ENCODE measurements around the gene ERBIN. TPM values are rescaled to one million over a fixed set of nuclear protein-coding genes. Genes with fewer than 3 reads are reported as not detected.

ERBIN gene
- total and polyA plus RNA-seq, 2 experiments from 2014 or later: 15.6 to 26.4 TPM

DNA sequence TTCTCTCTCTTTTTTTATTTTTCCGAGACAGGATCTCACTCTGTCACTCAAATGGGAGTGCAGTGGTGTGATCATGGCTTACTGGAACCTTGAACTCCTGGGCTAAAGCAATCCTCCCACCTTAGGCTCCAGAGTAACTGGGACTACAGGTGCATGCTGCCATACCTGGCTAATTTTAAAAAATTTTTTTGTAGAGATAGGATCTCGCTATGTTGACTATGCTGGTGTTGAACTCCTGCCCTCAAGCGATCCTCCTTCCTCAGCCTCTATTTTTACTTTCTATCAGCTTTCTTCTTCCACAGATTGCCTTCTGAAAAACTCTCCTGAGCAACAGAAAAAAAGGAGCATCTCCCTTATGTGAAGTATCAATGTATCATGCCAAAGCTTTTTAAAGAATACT, 14.1 kb upstream of the ERBIN start:
- no peak overlapping the region for H3K4me3 Mint-ChIP-seq

More for the DNA sequence above, 14.1 kb upstream of the ERBIN start:
- DNase-seq (ENCODE audit: low spot score) (no peak), ATAC-seq (no peak)
- no peak overlapping the region for H3K4me2 ChIP-seq
- H3K27ac Mint-ChIP-seq: no peak overlapping the region
- H4K20me1 ChIP-seq (replicated peaks; ENCODE audit: insufficient read depth): no peaks in the 10 kb centered on the region
- H3K27me3 Mint-ChIP-seq (ENCODE audit: insufficient read depth, low read depth, poor library complexity): no peaks in the 10 kb centered on the region
- no peaks in the 10 kb centered on the region for H3K36me3 Mint-ChIP-seq (ENCODE audit: low read depth)
- no peaks in the 10 kb centered on the region for H3K27me3 ChIP-seq (ENCODE audit: insufficient read depth)
- H3K36me3 ChIP-seq (ENCODE audit: insufficient read depth): no peaks in the 10 kb centered on the region
- no peak overlapping the region for H3K27ac ChIP-seq (ENCODE audit: low read depth)
- no peak overlapping the region for H3K4me3 ChIP-seq
- H3F3A ChIP-seq (replicated peaks; ENCODE audit: low read depth): no peaks in the 10 kb centered on the region
- no peak overlapping the region; the same call in 1 of the 2 replicates for H2AFZ ChIP-seq
- peaks cover 4% of the 10 kb centered on the region; the same call in 1 of the 2 replicates for H3K9me2 ChIP-seq (ENCODE audit: insufficient read depth)
- no peaks in the 10 kb centered on the region for H3K79me2 ChIP-seq (replicated peaks; ENCODE audit: insufficient read depth)
- TF ChIP-seq STAT1 (IDR thresholded peaks at IDR 0.05; ENCODE audit: unreplicated experiment) (no peak), JUNB (IDR thresholded peaks at IDR 0.05; ENCODE audit: unreplicated experiment) (no peak), POLR2AphosphoS5 (IDR thresholded peaks at IDR 0.05; ENCODE audit: low read depth) (no peak), CREB1 (CRISPR knock-in tag; IDR thresholded peaks at IDR 0.05; ENCODE audit: low read depth) (no peak), ZNF331 (CRISPR knock-in tag; IDR thresholded peaks at IDR 0.05; ENCODE audit: low read depth) (no peak), EZH2 (IDR thresholded peaks at IDR 0.05; ENCODE audit: low read depth, unreplicated experiment) (no peak), NANOG (IDR thresholded peaks at IDR 0.05; ENCODE audit: borderline replicate concordance) (no peak), ZNF114 (CRISPR knock-in tag; IDR thresholded peaks at IDR 0.05) (no peak), EZH2phosphoT487 (IDR thresholded peaks at IDR 0.05; ENCODE audit: unreplicated experiment) (no peak)
- TF ChIP-seq, protein P1, sequence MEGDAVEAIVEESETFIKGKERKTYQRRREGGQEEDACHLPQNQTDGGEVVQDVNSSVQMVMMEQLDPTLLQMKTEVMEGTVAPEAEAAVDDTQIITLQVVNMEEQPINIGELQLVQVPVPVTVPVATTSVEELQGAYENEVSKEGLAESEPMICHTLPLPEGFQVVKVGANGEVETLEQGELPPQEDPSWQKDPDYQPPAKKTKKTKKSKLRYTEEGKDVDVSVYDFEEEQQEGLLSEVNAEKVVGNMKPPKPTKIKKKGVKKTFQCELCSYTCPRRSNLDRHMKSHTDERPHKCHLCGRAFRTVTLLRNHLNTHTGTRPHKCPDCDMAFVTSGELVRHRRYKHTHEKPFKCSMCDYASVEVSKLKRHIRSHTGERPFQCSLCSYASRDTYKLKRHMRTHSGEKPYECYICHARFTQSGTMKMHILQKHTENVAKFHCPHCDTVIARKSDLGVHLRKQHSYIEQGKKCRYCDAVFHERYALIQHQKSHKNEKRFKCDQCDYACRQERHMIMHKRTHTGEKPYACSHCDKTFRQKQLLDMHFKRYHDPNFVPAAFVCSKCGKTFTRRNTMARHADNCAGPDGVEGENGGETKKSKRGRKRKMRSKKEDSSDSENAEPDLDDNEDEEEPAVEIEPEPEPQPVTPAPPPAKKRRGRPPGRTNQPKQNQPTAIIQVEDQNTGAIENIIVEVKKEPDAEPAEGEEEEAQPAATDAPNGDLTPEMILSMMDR (conservative IDR thresholded peaks at IDR 0.05; ENCODE audit: low read depth in 2 of 2): no peak
- TF ChIP-seq, protein P2, sequence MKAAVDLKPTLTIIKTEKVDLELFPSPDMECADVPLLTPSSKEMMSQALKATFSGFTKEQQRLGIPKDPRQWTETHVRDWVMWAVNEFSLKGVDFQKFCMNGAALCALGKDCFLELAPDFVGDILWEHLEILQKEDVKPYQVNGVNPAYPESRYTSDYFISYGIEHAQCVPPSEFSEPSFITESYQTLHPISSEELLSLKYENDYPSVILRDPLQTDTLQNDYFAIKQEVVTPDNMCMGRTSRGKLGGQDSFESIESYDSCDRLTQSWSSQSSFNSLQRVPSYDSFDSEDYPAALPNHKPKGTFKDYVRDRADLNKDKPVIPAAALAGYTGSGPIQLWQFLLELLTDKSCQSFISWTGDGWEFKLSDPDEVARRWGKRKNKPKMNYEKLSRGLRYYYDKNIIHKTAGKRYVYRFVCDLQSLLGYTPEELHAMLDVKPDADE (IDR thresholded peaks at IDR 0.05): no peak
- TF ChIP-seq, protein P3, sequence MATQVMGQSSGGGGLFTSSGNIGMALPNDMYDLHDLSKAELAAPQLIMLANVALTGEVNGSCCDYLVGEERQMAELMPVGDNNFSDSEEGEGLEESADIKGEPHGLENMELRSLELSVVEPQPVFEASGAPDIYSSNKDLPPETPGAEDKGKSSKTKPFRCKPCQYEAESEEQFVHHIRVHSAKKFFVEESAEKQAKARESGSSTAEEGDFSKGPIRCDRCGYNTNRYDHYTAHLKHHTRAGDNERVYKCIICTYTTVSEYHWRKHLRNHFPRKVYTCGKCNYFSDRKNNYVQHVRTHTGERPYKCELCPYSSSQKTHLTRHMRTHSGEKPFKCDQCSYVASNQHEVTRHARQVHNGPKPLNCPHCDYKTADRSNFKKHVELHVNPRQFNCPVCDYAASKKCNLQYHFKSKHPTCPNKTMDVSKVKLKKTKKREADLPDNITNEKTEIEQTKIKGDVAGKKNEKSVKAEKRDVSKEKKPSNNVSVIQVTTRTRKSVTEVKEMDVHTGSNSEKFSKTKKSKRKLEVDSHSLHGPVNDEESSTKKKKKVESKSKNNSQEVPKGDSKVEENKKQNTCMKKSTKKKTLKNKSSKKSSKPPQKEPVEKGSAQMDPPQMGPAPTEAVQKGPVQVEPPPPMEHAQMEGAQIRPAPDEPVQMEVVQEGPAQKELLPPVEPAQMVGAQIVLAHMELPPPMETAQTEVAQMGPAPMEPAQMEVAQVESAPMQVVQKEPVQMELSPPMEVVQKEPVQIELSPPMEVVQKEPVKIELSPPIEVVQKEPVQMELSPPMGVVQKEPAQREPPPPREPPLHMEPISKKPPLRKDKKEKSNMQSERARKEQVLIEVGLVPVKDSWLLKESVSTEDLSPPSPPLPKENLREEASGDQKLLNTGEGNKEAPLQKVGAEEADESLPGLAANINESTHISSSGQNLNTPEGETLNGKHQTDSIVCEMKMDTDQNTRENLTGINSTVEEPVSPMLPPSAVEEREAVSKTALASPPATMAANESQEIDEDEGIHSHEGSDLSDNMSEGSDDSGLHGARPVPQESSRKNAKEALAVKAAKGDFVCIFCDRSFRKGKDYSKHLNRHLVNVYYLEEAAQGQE (IDR thresholded peaks at IDR 0.05; ENCODE audit: unreplicated experiment): no peak
- TF ChIP-seq, protein P4, sequence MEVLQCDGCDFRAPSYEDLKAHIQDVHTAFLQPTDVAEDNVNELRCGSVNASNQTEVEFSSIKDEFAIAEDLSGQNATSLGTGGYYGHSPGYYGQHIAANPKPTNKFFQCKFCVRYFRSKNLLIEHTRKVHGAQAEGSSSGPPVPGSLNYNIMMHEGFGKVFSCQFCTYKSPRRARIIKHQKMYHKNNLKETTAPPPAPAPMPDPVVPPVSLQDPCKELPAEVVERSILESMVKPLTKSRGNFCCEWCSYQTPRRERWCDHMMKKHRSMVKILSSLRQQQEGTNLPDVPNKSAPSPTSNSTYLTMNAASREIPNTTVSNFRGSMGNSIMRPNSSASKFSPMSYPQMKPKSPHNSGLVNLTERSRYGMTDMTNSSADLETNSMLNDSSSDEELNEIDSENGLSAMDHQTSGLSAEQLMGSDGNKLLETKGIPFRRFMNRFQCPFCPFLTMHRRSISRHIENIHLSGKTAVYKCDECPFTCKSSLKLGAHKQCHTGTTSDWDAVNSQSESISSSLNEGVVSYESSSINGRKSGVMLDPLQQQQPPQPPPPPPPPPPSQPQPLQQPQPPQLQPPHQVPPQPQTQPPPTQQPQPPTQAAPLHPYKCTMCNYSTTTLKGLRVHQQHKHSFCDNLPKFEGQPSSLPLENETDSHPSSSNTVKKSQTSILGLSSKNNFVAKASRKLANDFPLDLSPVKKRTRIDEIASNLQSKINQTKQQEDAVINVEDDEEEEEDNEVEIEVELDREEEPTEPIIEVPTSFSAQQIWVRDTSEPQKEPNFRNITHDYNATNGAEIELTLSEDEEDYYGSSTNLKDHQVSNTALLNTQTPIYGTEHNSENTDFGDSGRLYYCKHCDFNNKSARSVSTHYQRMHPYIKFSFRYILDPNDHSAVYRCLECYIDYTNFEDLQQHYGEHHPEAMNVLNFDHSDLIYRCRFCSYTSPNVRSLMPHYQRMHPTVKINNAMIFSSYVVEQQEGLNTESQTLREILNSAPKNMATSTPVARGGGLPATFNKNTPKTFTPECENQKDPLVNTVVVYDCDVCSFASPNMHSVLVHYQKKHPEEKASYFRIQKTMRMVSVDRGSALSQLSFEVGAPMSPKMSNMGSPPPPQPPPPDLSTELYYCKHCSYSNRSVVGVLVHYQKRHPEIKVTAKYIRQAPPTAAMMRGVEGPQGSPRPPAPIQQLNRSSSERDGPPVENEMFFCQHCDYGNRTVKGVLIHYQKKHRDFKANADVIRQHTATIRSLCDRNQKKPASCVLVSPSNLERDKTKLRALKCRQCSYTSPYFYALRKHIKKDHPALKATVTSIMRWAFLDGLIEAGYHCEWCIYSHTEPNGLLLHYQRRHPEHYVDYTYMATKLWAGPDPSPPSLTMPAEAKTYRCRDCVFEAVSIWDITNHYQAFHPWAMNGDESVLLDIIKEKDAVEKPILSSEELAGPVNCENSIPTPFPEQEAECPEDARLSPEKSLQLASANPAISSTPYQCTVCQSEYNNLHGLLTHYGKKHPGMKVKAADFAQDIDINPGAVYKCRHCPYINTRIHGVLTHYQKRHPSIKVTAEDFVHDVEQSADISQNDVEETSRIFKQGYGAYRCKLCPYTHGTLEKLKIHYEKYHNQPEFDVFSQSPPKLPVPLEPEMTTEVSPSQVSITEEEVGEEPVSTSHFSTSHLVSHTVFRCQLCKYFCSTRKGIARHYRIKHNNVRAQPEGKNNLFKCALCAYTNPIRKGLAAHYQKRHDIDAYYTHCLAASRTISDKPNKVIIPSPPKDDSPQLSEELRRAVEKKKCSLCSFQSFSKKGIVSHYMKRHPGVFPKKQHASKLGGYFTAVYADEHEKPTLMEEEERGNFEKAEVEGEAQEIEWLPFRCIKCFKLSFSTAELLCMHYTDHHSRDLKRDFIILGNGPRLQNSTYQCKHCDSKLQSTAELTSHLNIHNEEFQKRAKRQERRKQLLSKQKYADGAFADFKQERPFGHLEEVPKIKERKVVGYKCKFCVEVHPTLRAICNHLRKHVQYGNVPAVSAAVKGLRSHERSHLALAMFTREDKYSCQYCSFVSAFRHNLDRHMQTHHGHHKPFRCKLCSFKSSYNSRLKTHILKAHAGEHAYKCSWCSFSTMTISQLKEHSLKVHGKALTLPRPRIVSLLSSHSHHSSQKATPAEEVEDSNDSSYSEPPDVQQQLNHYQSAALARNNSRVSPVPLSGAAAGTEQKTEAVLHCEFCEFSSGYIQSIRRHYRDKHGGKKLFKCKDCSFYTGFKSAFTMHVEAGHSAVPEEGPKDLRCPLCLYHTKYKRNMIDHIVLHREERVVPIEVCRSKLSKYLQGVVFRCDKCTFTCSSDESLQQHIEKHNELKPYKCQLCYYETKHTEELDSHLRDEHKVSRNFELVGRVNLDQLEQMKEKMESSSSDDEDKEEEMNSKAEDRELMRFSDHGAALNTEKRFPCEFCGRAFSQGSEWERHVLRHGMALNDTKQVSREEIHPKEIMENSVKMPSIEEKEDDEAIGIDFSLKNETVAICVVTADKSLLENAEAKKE (CRISPR knock-in tag; IDR thresholded peaks at IDR 0.05): no peak
- H3K4me1 ChIP-seq (ENCODE audit: insufficient read depth): no peaks in the 10 kb centered on the region
- no peaks in the 10 kb centered on the region for H3K9me3 Mint-ChIP-seq
- H3K4me1 Mint-ChIP-seq: no peaks in the 10 kb centered on the region
